ENCODE data around the gene RNF214.

- TF ChIP-seq, protein P1, sequence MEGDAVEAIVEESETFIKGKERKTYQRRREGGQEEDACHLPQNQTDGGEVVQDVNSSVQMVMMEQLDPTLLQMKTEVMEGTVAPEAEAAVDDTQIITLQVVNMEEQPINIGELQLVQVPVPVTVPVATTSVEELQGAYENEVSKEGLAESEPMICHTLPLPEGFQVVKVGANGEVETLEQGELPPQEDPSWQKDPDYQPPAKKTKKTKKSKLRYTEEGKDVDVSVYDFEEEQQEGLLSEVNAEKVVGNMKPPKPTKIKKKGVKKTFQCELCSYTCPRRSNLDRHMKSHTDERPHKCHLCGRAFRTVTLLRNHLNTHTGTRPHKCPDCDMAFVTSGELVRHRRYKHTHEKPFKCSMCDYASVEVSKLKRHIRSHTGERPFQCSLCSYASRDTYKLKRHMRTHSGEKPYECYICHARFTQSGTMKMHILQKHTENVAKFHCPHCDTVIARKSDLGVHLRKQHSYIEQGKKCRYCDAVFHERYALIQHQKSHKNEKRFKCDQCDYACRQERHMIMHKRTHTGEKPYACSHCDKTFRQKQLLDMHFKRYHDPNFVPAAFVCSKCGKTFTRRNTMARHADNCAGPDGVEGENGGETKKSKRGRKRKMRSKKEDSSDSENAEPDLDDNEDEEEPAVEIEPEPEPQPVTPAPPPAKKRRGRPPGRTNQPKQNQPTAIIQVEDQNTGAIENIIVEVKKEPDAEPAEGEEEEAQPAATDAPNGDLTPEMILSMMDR (IDR thresholded peaks at IDR 0.05), result no peak
- TF ChIP-seq POLR2A (IDR thresholded peaks at IDR 0.05), result no peak
Measured at GRCh38 chr11:117229411-117229810, 3.1 kb upstream of the RNF214 start.
